GM12878 (cell line): Measurements from ENCODE around the gene C3AR1. TPM values are rescaled to one million over a fixed set of nuclear protein-coding genes. Genes with fewer than 3 reads are reported as not detected.

Source experiments
- ATAC-seq: fragments of 200-7000 bp; cut with Tn5 transposase; 3 replicates; pipeline ENCODE4 v1.9.1; 2020; ENCODE audit warnings: mild to moderate bottlenecking, moderate library complexity
- Bru-seq: library from RNA; stranded (reverse); fragments of 400-500 nt; gene quantifications from one replicate; lab custom pipeline; 2021; lab: Mats Ljungman, UMichigan
- BruChase-seq, 2 experiments: library from RNA; stranded (reverse); fragments of 400-500 nt; gene quantifications; one replicate each; lab custom pipeline; 2021; lab: Mats Ljungman, UMichigan
- BruUV-seq: library from RNA; stranded (reverse); fragments of 400-500 nt; replicated peaks from 2 replicates; lab custom pipeline; 2021; lab: Mats Ljungman, UMichigan
- CTCF ChIA-PET: fragments of 300-600 bp; sonication (Branson Sonifier 250); formaldehyde crosslinking; extraction: SDS; loops from one replicate; lab custom pipeline; 2021; ENCODE audit warnings: inconsistent platforms; lab: Yijun Ruan, JAX
- POLR2A ChIA-PET: fragments of 350-600 bp; formaldehyde crosslinking; extraction: SDS; loops from one replicate; lab custom pipeline; 2021; ENCODE audit warnings: inconsistent platforms; lab: Charles Lee
- RAD21 ChIA-PET: fragments of 300-600 bp; sonication (Branson Sonifier 250); formaldehyde crosslinking; loops from one replicate; lab custom pipeline; 2023; ENCODE audit warnings: antibody characterized with exemption; ENCODE audit not compliant: unreplicated experiment; lab: Charles Lee
- SMC1A ChIA-PET: fragments of 300-600 bp; sonication (Branson Sonifier 250); formaldehyde crosslinking; loops from one replicate; lab custom pipeline; 2023; ENCODE audit not compliant: unreplicated experiment, uncharacterized antibody; lab: Charles Lee
- DNase-seq: peaks from one replicate; pipeline ENCODE4 v3.0.0-alpha.2; 2011; ENCODE audit warnings: low read depth, low spot score
- FAIRE-seq: peaks from 3 replicates; lab custom pipeline; 2011; peaks lifted over from hg19 to GRCh38; lab: Jason Lieb, UNC
- H2AFZ ChIP-seq: 2 replicates; pipeline ENCODE4 v1.6.0; 2011; ENCODE audit warnings: low read depth, low read length, control low read depth; ENCODE audit not compliant: control insufficient read depth
- H3K27ac ChIP-seq: 2 replicates; pipeline ENCODE4 v1.5.1; 2011; ENCODE audit warnings: control low read depth; ENCODE audit not compliant: control insufficient read depth, insufficient read depth
- H3K27me3 ChIP-seq, 2 experiments: replicated peaks in 1 of 2; 2 replicates each; pipeline versions ENCODE4 v1.6.0 to v1.6.1; 2011; ENCODE audit warnings: low read length in 1 of 2; ENCODE audit not compliant: control insufficient read depth in 2 of 2, insufficient read depth in 2 of 2
- H3K36me3 ChIP-seq, 2 experiments: 2 replicates each; pipeline ENCODE4 v1.5.1; 2011; ENCODE audit warnings: low read length in 1 of 2; ENCODE audit not compliant: control insufficient read depth in 2 of 2, insufficient read depth in 2 of 2
- H3K4me1 ChIP-seq: 2 replicates; pipeline ENCODE4 v1.6.1; 2011; ENCODE audit warnings: mild to moderate bottlenecking, low read length, moderate library complexity, mixed read lengths; ENCODE audit not compliant: control insufficient read depth, insufficient read depth
- H3K4me2 ChIP-seq: 2 replicates; pipeline ENCODE4 v1.6.0; 2011; ENCODE audit warnings: control low read depth; ENCODE audit not compliant: control insufficient read depth, insufficient read depth
- H3K4me3 ChIP-seq: fragments of 200-600 bp; sonication (generic); 2 replicates; pipeline ENCODE4 v1.5.1; 2016
- H3K79me2 ChIP-seq: 2 replicates; pipeline ENCODE4 v1.6.0; 2011; ENCODE audit warnings: low read length; ENCODE audit not compliant: control insufficient read depth, insufficient read depth
- H3K9ac ChIP-seq: 2 replicates; pipeline ENCODE4 v1.8.0; 2011; ENCODE audit warnings: low read length, control low read depth, mixed read lengths; ENCODE audit not compliant: control insufficient read depth, insufficient read depth
- H3K9me3 ChIP-seq: replicated peaks from 3 replicates; pipeline ENCODE4 v1.5.1; 2011; ENCODE audit warnings: mild to moderate bottlenecking, low read length; ENCODE audit not compliant: control insufficient read depth, insufficient read depth
- H4K20me1 ChIP-seq: 2 replicates; pipeline ENCODE4 v1.6.0; 2011; ENCODE audit not compliant: control insufficient read depth, insufficient read depth
- CREB1 ChIP-seq: IDR thresholded peaks from 2 replicates; pipeline ENCODE4 v1.6.1; 2012; ENCODE audit warnings: low read depth, mild to moderate bottlenecking, inconsistent platforms
- EED ChIP-seq: sonication (generic); IDR thresholded peaks from 2 replicates; pipeline ENCODE4 v1.6.1; 2016; ENCODE audit warnings: antibody characterized with exemption, low read depth
- FOS ChIP-seq: IDR thresholded peaks from 3 replicates; pipeline ENCODE4 v1.6.1; 2011; ENCODE audit warnings: borderline replicate concordance; ENCODE audit not compliant: insufficient read length; ENCODE audit errors: extremely low read depth
- HSF1 ChIP-seq: fragments of 150-350 bp; IDR thresholded peaks from 2 replicates; pipeline ENCODE4 v1.6.1; 2014; ENCODE audit warnings: mild to moderate bottlenecking, low read depth, low read length
- IKZF1 ChIP-seq: fragments of 450-650 bp; conservative IDR thresholded peaks from 2 replicates; pipeline ENCODE4 v1.6.1; 2017; ENCODE audit warnings: antibody characterized with exemption, mild to moderate bottlenecking
- IRF5 ChIP-seq: fragments of 450-650 bp; IDR thresholded peaks from 2 replicates; pipeline ENCODE4 v1.6.1; 2017; ENCODE audit warnings: borderline replicate concordance
- RELB ChIP-seq: fragments of 450-650 bp; IDR thresholded peaks from 2 replicates; pipeline ENCODE4 v1.6.1; 2017; ENCODE audit warnings: low read depth, mild to moderate bottlenecking, moderate library complexity
- RUNX3 ChIP-seq: IDR thresholded peaks from 2 replicates; pipeline ENCODE4 v1.6.1; 2012; ENCODE audit warnings: low read length, inconsistent platforms
- SMAD1 ChIP-seq: fragments of 450-650 bp; IDR thresholded peaks from 2 replicates; pipeline ENCODE4 v1.6.1; 2018; ENCODE audit warnings: mild to moderate bottlenecking, low read depth; ENCODE audit not compliant: partially characterized antibody
- ZBTB40 ChIP-seq: fragments of 450-650 bp; IDR thresholded peaks from 2 replicates; pipeline ENCODE4 v1.6.1; 2016; ENCODE audit warnings: mild to moderate bottlenecking, moderate library complexity, borderline replicate concordance
- WGBS: methylation state at CpG from one replicate; pipeline ENCODE4 v1.1.6; 2016; ENCODE audit warnings: low lambda C conversion rate; ENCODE audit not compliant: insufficient replicate concordance, insufficient coverage; ENCODE audit errors: missing lambda C conversion rate; 5-methylcytosine and 5-hydroxymethylcytosine counted together
- in situ Hi-C: fragments of 300-500 bp; cut with MboI; formaldehyde crosslinking; loops from 9 replicates; pipeline ENCODE4 v1.14.3; 2018; ENCODE audit warnings: mixed read lengths
- intact Hi-C: fragments of 100-400 bp; cut with micrococcal nuclease; formaldehyde crosslinking; loops from one replicate; pipeline ENCODE4 v1.14.2; 2022; ENCODE audit not compliant: unreplicated experiment
- long read RNA-seq, 2 experiments: library from polyadenylated mRNA; unstranded; transcript quantifications; one replicate each; pipeline ENCODE4 v2.0.0, GENCODE V29; 2019 to 2020
- polyA minus RNA-seq, 3 experiments: library from RNA; depleted of rRNA, polyadenylated mRNA; stranded (reverse); fragments of >200 nt; gene quantifications; 2 replicates each; pipeline ENCODE4 v1.2.3, GENCODE V29; 2011
- polyA plus RNA-seq, 11 experiments: library from polyadenylated mRNA; depleted of rRNA in 4 of 11; unstranded in 6 of 11; stranded (reverse) in 5 of 11; fragments of >200 nt; fragmentation: Nextera tagmentation in 4 of 11; fragmentation: Illumina TruSeq in 1 of 11; extraction: Ambion mirVana in 4 of 11; extraction: Trizol in 1 of 11; gene quantifications; 1 replicate in 1 of 11; 2 replicates in 10 of 11; pipeline versions ENCODE4 v1.2.1 to v1.2.3, GENCODE V29; 2011 to 2016; ENCODE audit warnings: inconsistent platforms in 2 of 11, missing spikeins in 2 of 11, low read depth in 1 of 11
- total RNA-seq, 4 experiments: library from RNA; depleted of rRNA in 3 of 4; stranded (reverse); fragments of >200 nt in 3 of 4; fragmentation: Illumina TruSeq in 1 of 4; extraction: Trizol in 1 of 4; gene quantifications; 2 replicates each; pipeline versions ENCODE4 v1.2.1 to v1.2.3, GENCODE V29; 2013 to 2021

C3AR1 gene
- not detected in 2 replicates for total RNA-seq (2013; cell fraction: nucleolus; rRNA removed)
- total RNA-seq (2014; rRNA removed) (not detected in 2 replicates), total RNA-seq (2014; rRNA removed; fragmentation: Illumina TruSeq; extraction: Trizol) (not detected in 2 replicates), total RNA-seq (2021) (0.10 and 0.19 TPM in 2 replicates), polyA plus RNA-seq (2011; rRNA removed) (not detected in 2 replicates), polyA plus RNA-seq (2014; fragmentation: Illumina TruSeq; extraction: Trizol) (0.10 TPM in 1 of 2 replicates, not detected in the other), polyA plus RNA-seq (2014; fragmentation: Nextera tagmentation; extraction: Ambion mirVana) (under 1 TPM in 1 of 2 experiments, not detected in 1; 0.19 TPM), polyA plus RNA-seq (2014; rRNA removed) (0.10 and 0.42 TPM in 2 replicates), polyA plus RNA-seq (2016; fragmentation: Nextera tagmentation; extraction: Ambion mirVana) (under 1 TPM in 1 of 2 experiments, not detected in 1; 0.08 TPM), polyA minus RNA-seq (2011; rRNA and poly(A)+ RNA removed) (not detected in 2 replicates), Bru-seq, nascent RNA (percentile 8 among the genes with signal in this experiment), BruChase-seq, experiment 1, labeled RNA remaining after a 6-hour chase (not detected), BruChase-seq, experiment 2, labeled RNA remaining after a 2-hour chase (not detected)
- polyA plus RNA-seq (2011; ENCODE audit: low read depth): not detected
- not detected in 2 replicates for polyA plus RNA-seq (2011; cell fraction: cytosol; rRNA removed)
- polyA plus RNA-seq (2011; cell fraction: nucleus; rRNA removed): not detected in 2 replicates
- 0.08 TPM in 1 of 2 replicates, not detected in the other for polyA plus RNA-seq (2012)
- polyA minus RNA-seq (2011; cell fraction: cytosol; rRNA and poly(A)+ RNA removed): not detected in 2 replicates
- not detected in 2 replicates for polyA minus RNA-seq (2011; cell fraction: nucleus; rRNA and poly(A)+ RNA removed)
- long read RNA-seq, experiment 1: 0 reads
- long read RNA-seq, experiment 2, partial matches to known transcripts: 0 of 3 reads
- long read RNA-seq, experiment 2, other reads (novel, unspliced or antisense): 0 of 3 reads

GRCh38 chr12:8065991-8066594, at the start of gene C3AR1:
Gene C3AR1, minus strand, starts transcription at chr12:8066359. Its CDS starts 6,174 bp downstream, at chr12:8060185.
- peaks cover 5% of the 10 kb centered on the region; the same call in 1 of the 2 replicates for H3K4me1 ChIP-seq
- H3K4me2 ChIP-seq: peak within 1 kb of the TSS; percentile 56
- RAD21 ChIA-PET: interaction anchor here (1.0 kb wide), 1 partner anchor 17 kb away, joined by 4 read pairs; the partner anchor contains the start of gene NECAP1
- no peak within 1 kb of the TSS for H2AFZ ChIP-seq
- no peaks in the 10 kb centered on the region for H4K20me1 ChIP-seq
- 0% methylated on average over 2 of the region's 2 CpGs for WGBS
- H3K79me2 ChIP-seq: no peaks in the 10 kb centered on the region
- CTCF ChIA-PET: interaction anchor here (0.7 to 2.1 kb wide), 2 partner anchors 13 to 21 kb away, joined by 3 to 5 read pairs; no protein-coding TSS in a partner anchor
- H3K27ac ChIP-seq: no peak within 1 kb of the TSS
- DNase-seq (no peak), ATAC-seq (peak; percentile 94), FAIRE-seq (peak; percentile 71)
- H3K9ac ChIP-seq: no peak within 1 kb of the TSS
- no peaks in the 10 kb centered on the region for H3K36me3 ChIP-seq
- POLR2A ChIA-PET: interaction anchor here (1.1 kb wide), 1 partner anchor 11 kb away, joined by 4 read pairs; no protein-coding TSS in a partner anchor
- intact Hi-C loops: no loop called here
- H3K4me3 ChIP-seq: no peak within 1 kb of the TSS
- BruUV-seq: no TSS peak
- H3K27me3 ChIP-seq: no peaks in the 10 kb centered on the region
- SMC1A ChIA-PET: interaction anchor here (1.1 kb wide), 1 partner anchor 17 kb away, joined by 5 read pairs; the partner anchor contains the start of gene NECAP1
- in situ Hi-C loops: no loop called here
- H3K9me3 ChIP-seq: no peaks in the 10 kb centered on the region
- TF ChIP-seq SMAD1: no peak
- no peak for TF ChIP-seq IRF5
- peak; percentile 67 for TF ChIP-seq RUNX3
- peak; percentile 55 for TF ChIP-seq EED
- no peak for TF ChIP-seq ZBTB40
- 0 out of 2 replicates have a peak, but pooled peaks have one; percentile 20 for TF ChIP-seq CREB1
- peak; percentile 42 for TF ChIP-seq IKZF1
- no peak for TF ChIP-seq FOS
- TF ChIP-seq HSF1: no peak
- 0 out of 2 replicates have a peak, but pooled peaks have one; percentile 26 for TF ChIP-seq RELB
